ENCODE data around the gene NOBOX.
"Not testable (repeated sequence)": the region's sequence is repeated elsewhere in the genome, so short reads cannot be mapped to it uniquely, and the experiment has no call there.

The NOBOX gene

GRCh38 chr7:144428431-144428830 is 24.9 kb upstream of the NOBOX start:
- no peak for FAIRE-seq
- TF ChIP-seq CTCF (IDR thresholded peaks at IDR 0.05; ENCODE audit: insufficient read depth, missing control alignments), result no peak
- no peak for DNase-seq (ENCODE audit: insufficient read length, low spot score)

GRCh38 chr7:144427539-144427938 is 24.0 kb upstream of the NOBOX start:
- DNase-seq (ENCODE audit: insufficient read length, low spot score); FAIRE-seq: not testable (repeated sequence)

- not testable (repeated sequence) for DNase-seq (ENCODE audit: insufficient read length, low spot score); FAIRE-seq
Measured at GRCh38 chr7:144418931-144419330, 15.4 kb upstream of the NOBOX start.

GRCh38 chr7:144416341-144416740 is 12.8 kb upstream of the NOBOX start:
- no peak for DNase-seq (ENCODE audit: insufficient read length, low spot score)
- TF ChIP-seq CTCF (IDR thresholded peaks at IDR 0.05; ENCODE audit: insufficient read depth, missing control alignments), result no peak
- no peak for FAIRE-seq

- TF ChIP-seq CTCF (IDR thresholded peaks at IDR 0.05; ENCODE audit: insufficient read depth, missing control alignments), result no peak
- DNase-seq (ENCODE audit: insufficient read length, low spot score) (no peak), FAIRE-seq (no peak)
Measured at GRCh38 chr7:144415858-144416257, 12.4 kb upstream of the NOBOX start.

- FAIRE-seq (no peak), DNase-seq (ENCODE audit: insufficient read length, low spot score) (no peak)
- TF ChIP-seq CTCF (IDR thresholded peaks at IDR 0.05; ENCODE audit: insufficient read depth, missing control alignments), result no peak
Measured at GRCh38 chr7:144414815-144415214, 11.3 kb upstream of the NOBOX start.

GRCh38 chr7:144410441-144410840 is 6.9 kb upstream of the NOBOX start:
- no peak for TF ChIP-seq CTCF (IDR thresholded peaks at IDR 0.05; ENCODE audit: insufficient read depth, missing control alignments)
- DNase-seq (ENCODE audit: insufficient read length, low spot score), result no peak
- no peak for FAIRE-seq

- FAIRE-seq, result no peak
Measured at GRCh38 chr7:144408121-144408520, 4.6 kb upstream of the NOBOX start.

More at GRCh38 chr7:144408121-144408520, 4.6 kb upstream of the NOBOX start:
- TF ChIP-seq CTCF (IDR thresholded peaks at IDR 0.05; ENCODE audit: insufficient read depth, missing control alignments), result no peak
- no peak for DNase-seq (ENCODE audit: insufficient read length, low spot score)
